ENCODE results near the gene OR1S1.

GRCh38 chr11:58186938-58187337 lies 25.6 kb upstream of the OR1S1 start:
- TF ChIP-seq CTCF (IDR thresholded peaks at IDR 0.05) = no peak
- no peak for TF ChIP-seq POLR2A (IDR thresholded peaks at IDR 0.05)
